ENCODE measurements around the gene PLXNC1.

PLXNC1 gene

GRCh38 chr12:94242901-94243300 is 94.5 kb downstream of the PLXNC1 start:
- DNase-seq (ENCODE audit: low read depth) = no peak

GRCh38 chr12:94244165-94245133 is 96.1 kb downstream of the PLXNC1 start:
- no peak for DNase-seq (ENCODE audit: low read depth)

GRCh38 chr12:94245631-94246383 is 97.4 kb downstream of the PLXNC1 start:
- no peak for DNase-seq (ENCODE audit: low read depth)

- DNase-seq (ENCODE audit: low read depth) = no peak
These were observed 98.9 kb downstream of the PLXNC1 start for GRCh38 chr12:94247246-94247645.

GRCh38 chr12:94248582-94248981 is 100.2 kb downstream of the PLXNC1 start:
- DNase-seq (ENCODE audit: low read depth) = no peak

- no peak for DNase-seq (ENCODE audit: low read depth)
These were observed 101.8 kb downstream of the PLXNC1 start for GRCh38 chr12:94250130-94250529.

GRCh38 chr12:94254270-94254669 is 105.9 kb downstream of the PLXNC1 start:
- DNase-seq (ENCODE audit: low read depth) = no peak

GRCh38 chr12:94255006-94255405 is 106.6 kb downstream of the PLXNC1 start:
- no peak for DNase-seq (ENCODE audit: low read depth)

GRCh38 chr12:94255428-94255827 is 107.1 kb downstream of the PLXNC1 start:
- DNase-seq (ENCODE audit: low read depth) = no peak

GRCh38 chr12:94258593-94258992 is 110.2 kb downstream of the PLXNC1 start:
- DNase-seq (ENCODE audit: low read depth) = no peak

GRCh38 chr12:94260017-94260416 is 111.6 kb downstream of the PLXNC1 start:
- no peak for DNase-seq (ENCODE audit: low read depth)

GRCh38 chr12:94260717-94261116 is 112.3 kb downstream of the PLXNC1 start:
- DNase-seq (ENCODE audit: low read depth) = no peak

GRCh38 chr12:94261119-94261518 is 112.7 kb downstream of the PLXNC1 start:
- DNase-seq (ENCODE audit: low read depth) = no peak

- DNase-seq (ENCODE audit: low read depth) = no peak
These were observed 113.4 kb downstream of the PLXNC1 start for GRCh38 chr12:94261786-94262185.

- peak; percentile 25 for DNase-seq (ENCODE audit: low read depth)
These were observed 114.0 kb downstream of the PLXNC1 start for GRCh38 chr12:94262228-94263010.

- peak; percentile 10 for DNase-seq (ENCODE audit: low read depth)
These were observed 114.8 kb downstream of the PLXNC1 start for GRCh38 chr12:94263011-94263811.

GRCh38 chr12:94263905-94264561 is 115.7 kb downstream of the PLXNC1 start:
- no peak for DNase-seq (ENCODE audit: low read depth)

- DNase-seq (ENCODE audit: low read depth) = no peak
These were observed 116.5 kb downstream of the PLXNC1 start for GRCh38 chr12:94264736-94265485.

GRCh38 chr12:94265539-94265938 is 117.2 kb downstream of the PLXNC1 start:
- DNase-seq (ENCODE audit: low read depth) = no peak

Data from T-helper 22 cell (primary cell).